HCT116 (cell line): ENCODE measurements around the gene NUP153.
"Not testable (repeated sequence)": the region's sequence is repeated elsewhere in the genome, so short reads cannot be mapped to it uniquely, and the experiment has no call there.

Experiments used
- ATF3 ChIP-seq: IDR thresholded peaks from 2 replicates; pipeline ENCODE4 v1.6.1; 2012
- CTCF ChIP-seq, 3 experiments: fragments of 200-600 bp in 1 of 3; sonication (generic) in 1 of 3; IDR thresholded peaks in 2 of 3; conservative IDR thresholded peaks in 1 of 3; 2 replicates each; pipeline ENCODE4 v1.5.1; 2012 to 2017; ENCODE audit warnings: low read depth in 2 of 3, low read length in 2 of 3, antibody characterized with exemption in 1 of 3, borderline replicate concordance in 1 of 3, control low read depth in 1 of 3, mild to moderate bottlenecking in 1 of 3, mixed read lengths in 1 of 3, mixed run types in 1 of 3, moderate library complexity in 1 of 3; ENCODE audit not compliant: insufficient read depth in 1 of 3
- EZH2 ChIP-seq: fragments of 200-600 bp; sonication (generic); IDR thresholded peaks from 2 replicates; pipeline ENCODE4 v1.6.1; 2017; ENCODE audit warnings: antibody characterized with exemption, mixed run types
- EZH2phosphoT487 ChIP-seq: fragments of 200-600 bp; IDR thresholded peaks from 2 replicates; pipeline ENCODE4 v1.6.1; 2018; ENCODE audit warnings: antibody characterized with exemption, borderline replicate concordance
- JUND ChIP-seq: IDR thresholded peaks from 2 replicates; pipeline ENCODE4 v1.6.1; 2012
- MAX ChIP-seq: IDR thresholded peaks from 2 replicates; pipeline ENCODE4 v1.6.1; 2012
- POLR2A ChIP-seq: IDR thresholded peaks from 2 replicates; pipeline ENCODE4 v1.7.0; 2011; ENCODE audit warnings: borderline replicate concordance; ENCODE audit not compliant: insufficient read depth, insufficient read length; ENCODE audit errors: extremely low read depth
- POLR2AphosphoS5 ChIP-seq: IDR thresholded peaks from 2 replicates; pipeline ENCODE4 v1.6.1; 2011; ENCODE audit warnings: mild to moderate bottlenecking, low read depth, low read length, moderate library complexity
- RAD21 ChIP-seq: IDR thresholded peaks from 2 replicates; pipeline ENCODE4 v1.6.1; 2012; ENCODE audit warnings: low read depth, mild to moderate bottlenecking
- SIN3A ChIP-seq: IDR thresholded peaks from 2 replicates; pipeline ENCODE4 v1.6.1; 2012; ENCODE audit warnings: low read depth
- SRF ChIP-seq: IDR thresholded peaks from 2 replicates; pipeline ENCODE4 v1.6.1; 2012; ENCODE audit warnings: low read depth
- ZBTB33 ChIP-seq: IDR thresholded peaks from 2 replicates; pipeline ENCODE4 v1.6.1; 2011; ENCODE audit warnings: mild to moderate bottlenecking, low read length, moderate library complexity; ENCODE audit not compliant: insufficient replicate concordance; ENCODE audit errors: extremely low read depth
- ZNF274 ChIP-seq: fragments of 200-500 bp; sonication (Bioruptor generic); IDR thresholded peaks from 2 replicates; pipeline ENCODE4 v1.6.1; 2014; ENCODE audit warnings: mild to moderate bottlenecking, low read depth, low read length, inconsistent platforms

GRCh38 chr6:17745324-17745723 lies 38.6 kb upstream of the NUP153 start:
- TF ChIP-seq CTCF (IDR thresholded peaks at IDR 0.05 in 2 of 3, conservative IDR thresholded peaks at IDR 0.05 in 1 of 3; ENCODE audit: borderline replicate concordance in 1 of 3, insufficient read depth in 1 of 3, low read depth in 2 of 3, low read length in 2 of 3); MAX; POLR2A; RAD21; ATF3; EZH2; JUND; SRF; POLR2AphosphoS5; EZH2phosphoT487; ZNF274; SIN3A; ZBTB33: not testable (repeated sequence)
